ENCODE measurements around the gene PPP1R9B.

Gene PPP1R9B

GRCh38 chr17:50097455-50097854 lies 53.0 kb downstream of the PPP1R9B start:
- Histone ChIP-seq H3K79me2 (ENCODE audit: low read length) (peaks cover 8% of the 10 kb centered on the region; the same call in 1 of the 2 replicates), H3K36me3 (replicated peaks; ENCODE audit: low read depth, low read length) (no peaks in the 10 kb centered on the region), H3K9ac (ENCODE audit: low read length) (no peak overlapping the region), H2AFZ (ENCODE audit: low read depth, low read length) (no peak overlapping the region), H3K27me3 (ENCODE audit: low read depth, low read length) (no peaks in the 10 kb centered on the region), H4K20me1 (ENCODE audit: insufficient read depth, low read length) (no peaks in the 10 kb centered on the region), H3K4me3 (ENCODE audit: low read length) (no peak overlapping the region), H3K4me1 (ENCODE audit: low read length) (peaks cover 20% of the 10 kb centered on the region), H3K27ac (ENCODE audit: low read length) (no peak overlapping the region), H3K4me2 (ENCODE audit: low read length) (no peak overlapping the region), H3K9me3 (ENCODE audit: insufficient read depth, low read length) (no peaks in the 10 kb centered on the region)
- no peak for TF ChIP-seq EZH2phosphoT487 (IDR thresholded peaks at IDR 0.05; ENCODE audit: low read depth)

GRCh38 chr17:50096758-50097157 lies 53.7 kb downstream of the PPP1R9B start:
- Histone ChIP-seq H3K4me2 (ENCODE audit: low read length) (peak overlapping the region; percentile 98; the same call in 1 of the 2 replicates), H3K4me1 (ENCODE audit: low read length) (peaks cover 20% of the 10 kb centered on the region), H3K27me3 (ENCODE audit: low read depth, low read length) (no peaks in the 10 kb centered on the region), H3K36me3 (replicated peaks; ENCODE audit: low read depth, low read length) (no peaks in the 10 kb centered on the region), H3K4me3 (ENCODE audit: low read length) (no peak overlapping the region), H3K79me2 (ENCODE audit: low read length) (peaks cover 8% of the 10 kb centered on the region; the same call in 1 of the 2 replicates), H4K20me1 (ENCODE audit: insufficient read depth, low read length) (no peaks in the 10 kb centered on the region), H2AFZ (ENCODE audit: low read depth, low read length) (no peak overlapping the region), H3K9ac (ENCODE audit: low read length) (no peak overlapping the region), H3K9me3 (ENCODE audit: insufficient read depth, low read length) (no peaks in the 10 kb centered on the region), H3K27ac (ENCODE audit: low read length) (no peak overlapping the region)
- TF ChIP-seq EZH2phosphoT487 (IDR thresholded peaks at IDR 0.05; ENCODE audit: low read depth) (no peak), CTCF (IDR thresholded peaks at IDR 0.05; ENCODE audit: low read depth, low read length) (no peak)

- Histone ChIP-seq H3K36me3 (replicated peaks; ENCODE audit: low read depth, low read length) (no peaks in the 10 kb centered on the region), H3K79me2 (ENCODE audit: low read length) (peaks cover 8% of the 10 kb centered on the region; the same call in 1 of the 2 replicates), H3K4me1 (ENCODE audit: low read length) (peaks cover 20% of the 10 kb centered on the region), H4K20me1 (ENCODE audit: insufficient read depth, low read length) (no peaks in the 10 kb centered on the region), H3K9me3 (ENCODE audit: insufficient read depth, low read length) (no peaks in the 10 kb centered on the region), H3K4me2 (ENCODE audit: low read length) (peak overlapping the region; percentile 98), H3K4me3 (ENCODE audit: low read length) (peak overlapping the region; percentile 84), H3K27ac (ENCODE audit: low read length) (no peak overlapping the region), H2AFZ (ENCODE audit: low read depth, low read length) (no peak overlapping the region), H3K9ac (ENCODE audit: low read length) (peak overlapping the region; percentile 81), H3K27me3 (ENCODE audit: low read depth, low read length) (no peaks in the 10 kb centered on the region)
- TF ChIP-seq EZH2phosphoT487 (IDR thresholded peaks at IDR 0.05; ENCODE audit: low read depth) (no peak), CTCF (IDR thresholded peaks at IDR 0.05; ENCODE audit: low read depth, low read length) (no peak)
These were observed 54.4 kb downstream of the PPP1R9B start for GRCh38 chr17:50096092-50096491.

- peak overlapping the region; percentile 84 for H3K4me3 ChIP-seq (ENCODE audit: low read length)
- no peaks in the 10 kb centered on the region for H3K9me3 ChIP-seq (ENCODE audit: insufficient read depth, low read length)
- peak overlapping the region; percentile 37 for H3K27ac ChIP-seq (ENCODE audit: low read length)
- TF ChIP-seq CTCF (IDR thresholded peaks at IDR 0.05; ENCODE audit: low read depth, low read length) (no peak), EZH2phosphoT487 (IDR thresholded peaks at IDR 0.05; ENCODE audit: low read depth) (no peak)
- H3K4me1 ChIP-seq (ENCODE audit: low read length), result peaks cover 20% of the 10 kb centered on the region
- H3K9ac ChIP-seq (ENCODE audit: low read length), result peak overlapping the region; percentile 81
- peak overlapping the region; percentile 63 for H2AFZ ChIP-seq (ENCODE audit: low read depth, low read length)
- H3K27me3 ChIP-seq (ENCODE audit: low read depth, low read length), result no peaks in the 10 kb centered on the region
- no peaks in the 10 kb centered on the region for H3K36me3 ChIP-seq (replicated peaks; ENCODE audit: low read depth, low read length)
- H3K4me2 ChIP-seq (ENCODE audit: low read length), result peak overlapping the region; percentile 98
- peaks cover 8% of the 10 kb centered on the region; the same call in 1 of the 2 replicates for H3K79me2 ChIP-seq (ENCODE audit: low read length)
- H4K20me1 ChIP-seq (ENCODE audit: insufficient read depth, low read length), result no peaks in the 10 kb centered on the region
These were observed 54.8 kb downstream of the PPP1R9B start for GRCh38 chr17:50095626-50096037.

Measured in OCI-LY3 (cell line).